ENCODE data around the gene ARMC10.
"Not testable (repeated sequence)": the region's sequence is repeated elsewhere in the genome, so short reads cannot be mapped to it uniquely, and the experiment has no call there.

Gene ARMC10

GRCh38 chr7:103140061-103140460 is 65.1 kb downstream of the ARMC10 start:
- Histone ChIP-seq H3K4me3 (ENCODE audit: insufficient read length, low read depth) (no peak overlapping the region), H3K27me3 (ENCODE audit: insufficient read depth, insufficient read length) (no peaks in the 10 kb centered on the region), H3K4me1 (ENCODE audit: insufficient read depth, insufficient read length) (no peaks in the 10 kb centered on the region), H3K9ac (ENCODE audit: insufficient read length, low read depth) (no peak overlapping the region), H3K9me3 (ENCODE audit: insufficient read depth, low read length) (no peaks in the 10 kb centered on the region), H3K36me3 (ENCODE audit: insufficient read depth, insufficient read length, low read length) (no peaks in the 10 kb centered on the region)
- TF ChIP-seq SUZ12 (IDR thresholded peaks at IDR 0.05; ENCODE audit: extremely low read depth, insufficient read depth, insufficient read length) (no peak), YY1 (IDR thresholded peaks at IDR 0.05; ENCODE audit: insufficient read depth, insufficient read length) (no peak), ZNF274 (IDR thresholded peaks at IDR 0.05; ENCODE audit: low read depth, low read length) (no peak)
- DNase-seq (ENCODE audit: low read depth, low spot score), result no peak

GRCh38 chr7:103140685-103141084 is 65.7 kb downstream of the ARMC10 start:
- Histone ChIP-seq H3K4me1 (ENCODE audit: insufficient read depth, insufficient read length) (no peaks in the 10 kb centered on the region), H3K4me3 (ENCODE audit: insufficient read length, low read depth) (no peak overlapping the region), H3K9me3 (ENCODE audit: insufficient read depth, low read length) (no peaks in the 10 kb centered on the region), H3K36me3 (ENCODE audit: insufficient read depth, insufficient read length, low read length) (no peaks in the 10 kb centered on the region), H3K27me3 (ENCODE audit: insufficient read depth, insufficient read length) (no peaks in the 10 kb centered on the region), H3K9ac (ENCODE audit: insufficient read length, low read depth) (no peak overlapping the region)
- TF ChIP-seq YY1 (IDR thresholded peaks at IDR 0.05; ENCODE audit: insufficient read depth, insufficient read length) (no peak), SUZ12 (IDR thresholded peaks at IDR 0.05; ENCODE audit: extremely low read depth, insufficient read depth, insufficient read length) (no peak), ZNF274 (IDR thresholded peaks at IDR 0.05; ENCODE audit: low read depth, low read length) (no peak)
- DNase-seq (ENCODE audit: low read depth, low spot score), result no peak

GRCh38 chr7:103141753-103142404 is 66.9 kb downstream of the ARMC10 start:
- TF ChIP-seq SUZ12 (IDR thresholded peaks at IDR 0.05; ENCODE audit: extremely low read depth, insufficient read depth, insufficient read length) (no peak), ZNF274 (IDR thresholded peaks at IDR 0.05; ENCODE audit: low read depth, low read length) (no peak), YY1 (IDR thresholded peaks at IDR 0.05; ENCODE audit: insufficient read depth, insufficient read length) (no peak)
- no peaks in the 10 kb centered on the region for H3K9me3 ChIP-seq (ENCODE audit: insufficient read depth, low read length)
- no peak overlapping the region for H3K4me3 ChIP-seq (ENCODE audit: insufficient read length, low read depth)
- H3K27me3 ChIP-seq (ENCODE audit: insufficient read depth, insufficient read length), result no peaks in the 10 kb centered on the region
- no peaks in the 10 kb centered on the region for H3K4me1 ChIP-seq (ENCODE audit: insufficient read depth, insufficient read length)
- H3K36me3 ChIP-seq (ENCODE audit: insufficient read depth, insufficient read length, low read length), result no peaks in the 10 kb centered on the region
- no peak for DNase-seq (ENCODE audit: low read depth, low spot score)
- no peak overlapping the region for H3K9ac ChIP-seq (ENCODE audit: insufficient read length, low read depth)

GRCh38 chr7:103142494-103142893 is 67.6 kb downstream of the ARMC10 start:
- no peaks in the 10 kb centered on the region for H3K4me1 ChIP-seq (ENCODE audit: insufficient read depth, insufficient read length)
- no peak overlapping the region for H3K9ac ChIP-seq (ENCODE audit: insufficient read length, low read depth)
- no peaks in the 10 kb centered on the region for H3K36me3 ChIP-seq (ENCODE audit: insufficient read depth, insufficient read length, low read length)
- no peak for DNase-seq (ENCODE audit: low read depth, low spot score)
- H3K4me3 ChIP-seq (ENCODE audit: insufficient read length, low read depth), result no peak overlapping the region
- TF ChIP-seq YY1 (IDR thresholded peaks at IDR 0.05; ENCODE audit: insufficient read depth, insufficient read length) (no peak), ZNF274 (IDR thresholded peaks at IDR 0.05; ENCODE audit: low read depth, low read length) (no peak), SUZ12 (IDR thresholded peaks at IDR 0.05; ENCODE audit: extremely low read depth, insufficient read depth, insufficient read length) (no peak)
- H3K9me3 ChIP-seq (ENCODE audit: insufficient read depth, low read length), result no peaks in the 10 kb centered on the region
- no peaks in the 10 kb centered on the region for H3K27me3 ChIP-seq (ENCODE audit: insufficient read depth, insufficient read length)

GRCh38 chr7:103143868-103144267 is 68.9 kb downstream of the ARMC10 start:
- Histone ChIP-seq H3K4me1 (ENCODE audit: insufficient read depth, insufficient read length) (no peaks in the 10 kb centered on the region), H3K9ac (ENCODE audit: insufficient read length, low read depth) (no peak overlapping the region), H3K4me3 (ENCODE audit: insufficient read length, low read depth) (no peak overlapping the region), H3K27me3 (ENCODE audit: insufficient read depth, insufficient read length) (no peaks in the 10 kb centered on the region), H3K9me3 (ENCODE audit: insufficient read depth, low read length) (no peaks in the 10 kb centered on the region), H3K36me3 (ENCODE audit: insufficient read depth, insufficient read length, low read length) (no peaks in the 10 kb centered on the region)
- TF ChIP-seq SUZ12 (IDR thresholded peaks at IDR 0.05; ENCODE audit: extremely low read depth, insufficient read depth, insufficient read length) (no peak), ZNF274 (IDR thresholded peaks at IDR 0.05; ENCODE audit: low read depth, low read length) (no peak), YY1 (IDR thresholded peaks at IDR 0.05; ENCODE audit: insufficient read depth, insufficient read length) (no peak)
- DNase-seq (ENCODE audit: low read depth, low spot score), result no peak

GRCh38 chr7:103144754-103145153 is 69.8 kb downstream of the ARMC10 start:
- H3K36me3 ChIP-seq (ENCODE audit: insufficient read depth, insufficient read length, low read length); H3K4me3 ChIP-seq (ENCODE audit: insufficient read length, low read depth); DNase-seq (ENCODE audit: low read depth, low spot score); H3K4me1 ChIP-seq (ENCODE audit: insufficient read depth, insufficient read length); H3K27me3 ChIP-seq (ENCODE audit: insufficient read depth, insufficient read length); H3K9me3 ChIP-seq (ENCODE audit: insufficient read depth, low read length); H3K9ac ChIP-seq (ENCODE audit: insufficient read length, low read depth): not testable (repeated sequence)

GRCh38 chr7:103148131-103148993 is 73.4 kb downstream of the ARMC10 start:
- TF ChIP-seq SUZ12 (IDR thresholded peaks at IDR 0.05; ENCODE audit: extremely low read depth, insufficient read depth, insufficient read length) (no peak), YY1 (IDR thresholded peaks at IDR 0.05; ENCODE audit: insufficient read depth, insufficient read length) (no peak), ZNF274 (IDR thresholded peaks at IDR 0.05; ENCODE audit: low read depth, low read length) (no peak)
- no peaks in the 10 kb centered on the region for H3K4me1 ChIP-seq (ENCODE audit: insufficient read depth, insufficient read length)
- no peak for DNase-seq (ENCODE audit: low read depth, low spot score)
- peak overlapping the region; percentile 73 for H3K4me3 ChIP-seq (ENCODE audit: insufficient read length, low read depth)
- H3K9me3 ChIP-seq (ENCODE audit: insufficient read depth, low read length), result no peaks in the 10 kb centered on the region
- H3K27me3 ChIP-seq (ENCODE audit: insufficient read depth, insufficient read length), result no peaks in the 10 kb centered on the region
- H3K36me3 ChIP-seq (ENCODE audit: insufficient read depth, insufficient read length, low read length), result no peaks in the 10 kb centered on the region
- peak overlapping the region; percentile 76 for H3K9ac ChIP-seq (ENCODE audit: insufficient read length, low read depth)
